H9 (cell line): ENCODE results near the gene KLHDC7A. TPM values are rescaled to one million over a fixed set of nuclear protein-coding genes. Genes with fewer than 3 reads are reported as not detected.

Source experiments
- DNase-seq: peaks from one replicate; pipeline ENCODE4 v3.0.0-alpha.2; 2017
- H2AFZ ChIP-seq: one replicate; pipeline ENCODE4 v1.6.1; 2013; ENCODE audit warnings: mild to moderate bottlenecking, low read length, control low read depth, moderate library complexity
- H2AK5ac ChIP-seq: 2 replicates; pipeline ENCODE4 v1.6.1; 2013; ENCODE audit warnings: low read length, control low read depth, mixed read lengths; ENCODE audit not compliant: insufficient read length
- H2BK120ac ChIP-seq: one replicate; pipeline ENCODE4 v1.6.1; 2013; ENCODE audit warnings: low read depth, mild to moderate bottlenecking, low read length, control low read depth, inconsistent platforms; ENCODE audit not compliant: poor library complexity, severe bottlenecking
- H2BK12ac ChIP-seq: 2 replicates; pipeline ENCODE4 v1.6.1; 2013; ENCODE audit warnings: low read length, control low read depth, mixed read lengths, low read depth; ENCODE audit not compliant: insufficient read length
- H2BK15ac ChIP-seq: 2 replicates; pipeline ENCODE4 v1.6.1; 2013; ENCODE audit warnings: low read depth, low read length, control low read depth
- H2BK20ac ChIP-seq: one replicate; pipeline ENCODE4 v1.6.1; 2013; ENCODE audit warnings: low read depth, mild to moderate bottlenecking, low read length, control low read depth, inconsistent platforms; ENCODE audit not compliant: poor library complexity, severe bottlenecking
- H2BK5ac ChIP-seq: 2 replicates; pipeline ENCODE4 v1.6.1; 2013; ENCODE audit warnings: low read length, control low read depth, mixed read lengths; ENCODE audit not compliant: insufficient read length
- H3K14ac ChIP-seq: 2 replicates; pipeline ENCODE4 v1.6.1; 2013; ENCODE audit warnings: low read length, control low read depth; ENCODE audit not compliant: insufficient read depth
- H3K18ac ChIP-seq: 2 replicates; pipeline ENCODE4 v1.6.1; 2013; ENCODE audit warnings: low read depth, mild to moderate bottlenecking, mixed read lengths, low read length, control low read depth; ENCODE audit not compliant: insufficient read length
- H3K23ac ChIP-seq: 2 replicates; pipeline ENCODE4 v1.6.1; 2013; ENCODE audit warnings: low read length, control low read depth, mixed read lengths, low read depth; ENCODE audit not compliant: insufficient read length
- H3K23me2 ChIP-seq: 2 replicates; pipeline ENCODE4 v1.6.1; 2013; ENCODE audit warnings: low read depth, mild to moderate bottlenecking, mixed read lengths, low read length, control low read depth; ENCODE audit not compliant: insufficient read length, poor library complexity, severe bottlenecking
- H3K27ac ChIP-seq: 2 replicates; pipeline ENCODE4 v1.5.1; 2013; ENCODE audit warnings: low read length, control low read depth, mixed read lengths, low read depth; ENCODE audit not compliant: insufficient read length
- H3K27me3 ChIP-seq: 2 replicates; pipeline ENCODE4 v1.6.1; 2013; ENCODE audit warnings: low read length, control low read depth, inconsistent platforms; ENCODE audit not compliant: insufficient read depth
- H3K4ac ChIP-seq: 2 replicates; pipeline ENCODE4 v1.6.1; 2013; ENCODE audit warnings: low read depth, mild to moderate bottlenecking, control low read depth, inconsistent platforms, low read length, moderate library complexity
- H3K4me1 ChIP-seq: 2 replicates; pipeline ENCODE4 v1.6.1; 2013; ENCODE audit warnings: low read length, control low read depth, inconsistent platforms; ENCODE audit not compliant: insufficient read depth
- H3K4me2 ChIP-seq: 2 replicates; pipeline ENCODE4 v1.6.1; 2013; ENCODE audit warnings: low read length, control low read depth, mixed read lengths; ENCODE audit not compliant: insufficient read length, insufficient read depth
- H3K56ac ChIP-seq: 2 replicates; pipeline ENCODE4 v1.6.1; 2013; ENCODE audit warnings: low read depth, mild to moderate bottlenecking, mixed read lengths, low read length, control low read depth; ENCODE audit not compliant: insufficient read length
- H3K79me1 ChIP-seq: 2 replicates; pipeline ENCODE4 v1.6.1; 2013; ENCODE audit warnings: low read depth, mild to moderate bottlenecking, moderate library complexity, low read length, control low read depth, inconsistent platforms; ENCODE audit not compliant: insufficient read depth, poor library complexity, severe bottlenecking
- H3K79me2 ChIP-seq: 2 replicates; pipeline ENCODE4 v1.6.1; 2013; ENCODE audit warnings: low read length, control low read depth, inconsistent platforms; ENCODE audit not compliant: insufficient read depth
- H3K9ac ChIP-seq: 2 replicates; pipeline ENCODE4 v1.6.1; 2013; ENCODE audit warnings: low read length, control low read depth, mixed read lengths; ENCODE audit not compliant: insufficient read length; ENCODE audit errors: extremely low read depth
- H3K9me3 ChIP-seq: one replicate; pipeline ENCODE4 v1.6.1; 2013; ENCODE audit warnings: low read depth, low read length, inconsistent platforms; ENCODE audit not compliant: control insufficient read depth
- H3T11ph ChIP-seq: one replicate; pipeline ENCODE4 v1.6.1; 2013; ENCODE audit warnings: mild to moderate bottlenecking, low read length, control low read depth, inconsistent platforms
- H4K20me1 ChIP-seq: one replicate; pipeline ENCODE4 v1.6.1; 2013; ENCODE audit not compliant: control insufficient read depth, insufficient read length, insufficient read depth
- H4K5ac ChIP-seq: 2 replicates; pipeline ENCODE4 v1.6.1; 2013; ENCODE audit warnings: low read depth, mild to moderate bottlenecking, mixed read lengths, low read length, control low read depth; ENCODE audit not compliant: insufficient read length
- H4K8ac ChIP-seq: replicated peaks from 2 replicates; pipeline ENCODE4 v1.6.1; 2013; ENCODE audit warnings: low read length, control low read depth, mixed read lengths, low read depth; ENCODE audit not compliant: insufficient read length
- H4K91ac ChIP-seq: 2 replicates; pipeline ENCODE4 v1.6.1; 2013; ENCODE audit warnings: low read depth, mild to moderate bottlenecking, moderate library complexity, mixed read lengths, low read length, control low read depth; ENCODE audit not compliant: insufficient read length
- H3K27ac Mint-ChIP-seq, 3 experiments: 2 replicates in 2 of 3; 3 replicates in 1 of 3; pipeline ENCODE4 v1.8.0; 2020 to 2021; ENCODE audit warnings: mixed read lengths in 3 of 3, mild to moderate bottlenecking in 1 of 3, moderate library complexity in 1 of 3
- H3K27me3 Mint-ChIP-seq: 2 replicates; pipeline ENCODE4 v1.8.0; 2021; ENCODE audit warnings: low read depth, mild to moderate bottlenecking, moderate library complexity, mixed read lengths
- H3K36me3 Mint-ChIP-seq, 3 experiments: 2 replicates in 2 of 3; 3 replicates in 1 of 3; pipeline ENCODE4 v1.8.0; 2020 to 2021; ENCODE audit warnings: low read depth in 3 of 3, mixed read lengths in 3 of 3; ENCODE audit not compliant: insufficient read depth in 1 of 3
- H3K4me1 Mint-ChIP-seq, 2 experiments: 2 replicates each; pipeline ENCODE4 v1.8.0; 2020; ENCODE audit warnings: mixed read lengths in 2 of 2
- H3K4me3 Mint-ChIP-seq, 2 experiments: 2 replicates in 1 of 2; 3 replicates in 1 of 2; pipeline ENCODE4 v1.8.0; 2020 to 2021; ENCODE audit warnings: mild to moderate bottlenecking in 2 of 2, mixed read lengths in 2 of 2, moderate library complexity in 1 of 2
- H3K9me3 Mint-ChIP-seq, 2 experiments: 2 replicates in 1 of 2; 3 replicates in 1 of 2; pipeline ENCODE4 v1.8.0; 2020; ENCODE audit warnings: mild to moderate bottlenecking in 2 of 2, mixed read lengths in 2 of 2, moderate library complexity in 1 of 2
- CTCF ChIP-seq: fragments of 200-600 bp; sonication (generic); conservative IDR thresholded peaks from 3 replicates; pipeline ENCODE4 v1.8.0; 2021; ENCODE audit warnings: antibody characterized with exemption, mild to moderate bottlenecking
- WGBS: extraction: QIAGEN DNeasy Blood & Tissue Kit; methylation state at CpG from one replicate; pipeline ENCODE4 v1.1.7; 2013; ENCODE audit warnings: missing lambda C conversion rate, low lambda C conversion rate, mixed read lengths; ENCODE audit not compliant: insufficient read length; ENCODE audit errors: extremely low coverage; 5-methylcytosine and 5-hydroxymethylcytosine counted together
- total RNA-seq: library from RNA; stranded (reverse); gene quantifications from 2 replicates; pipeline ENCODE4 v1.2.1, GENCODE V29; 2021

The KLHDC7A gene
- total RNA-seq, 1 experiment from 2014 or later: 11.4 TPM

GRCh38 chr1:18479454-18479853, 1.3 kb upstream of the KLHDC7A start:
- Mint-ChIP-seq H3K36me3 (peaks cover 14 to 17% (median 17%) of the 10 kb centered on the region in 3 experiments), H3K4me3 (no peak overlapping the region; a peak in 1 of 5 replicates), H3K9me3 (peaks cover 0 to 8% of the 10 kb centered on the region in 2 experiments; a peak in 4 of 5 replicates), H3K27me3 (no peaks in the 10 kb centered on the region), H3K4me1 (peaks cover 47 to 56% of the 10 kb centered on the region in 2 experiments), H3K27ac (peak overlapping the region in 2 of 3 experiments; percentile 91 to 99; a peak in 2 of 7 replicates)
- H3K27me3 ChIP-seq: no peaks in the 10 kb centered on the region
- H2BK120ac ChIP-seq: no peak overlapping the region
- H2BK15ac ChIP-seq: no peak overlapping the region
- no peak overlapping the region for H3K23ac ChIP-seq
- no peaks in the 10 kb centered on the region for H4K20me1 ChIP-seq
- H3K56ac ChIP-seq: no peak overlapping the region
- no peaks in the 10 kb centered on the region for H3K23me2 ChIP-seq
- H2AFZ ChIP-seq: no peak overlapping the region
- WGBS: no CpG with 5 or more reads among the region's 8 CpGs
- DNase-seq: no peak
- H3K27ac ChIP-seq: no peak overlapping the region
- H3K9ac ChIP-seq: no peak overlapping the region
- no peak overlapping the region for H2AK5ac ChIP-seq
- no peak overlapping the region for H2BK12ac ChIP-seq
- H4K8ac ChIP-seq: no peak overlapping the region
- H3K79me1 ChIP-seq: no peaks in the 10 kb centered on the region
- no peak overlapping the region for H3K4ac ChIP-seq
- no peak for TF ChIP-seq CTCF
- no peak overlapping the region for H3K4me2 ChIP-seq
- H3K79me2 ChIP-seq: no peaks in the 10 kb centered on the region; the same call in 1 of the 2 replicates
- H3K14ac ChIP-seq: no peak overlapping the region
- H4K5ac ChIP-seq: no peak overlapping the region
- no peak overlapping the region for H3T11ph ChIP-seq
- H2BK20ac ChIP-seq: no peak overlapping the region
- peaks cover 15% of the 10 kb centered on the region; the same call in 1 of the 2 replicates for H3K4me1 ChIP-seq
- no peak overlapping the region for H3K18ac ChIP-seq
- no peak overlapping the region for H4K91ac ChIP-seq
- no peaks in the 10 kb centered on the region for H3K9me3 ChIP-seq
- H2BK5ac ChIP-seq: no peak overlapping the region
